AG04449 (cell line): ENCODE data around the gene CACNA1B.

Source experiments
- CTCF ChIA-PET: fragments of 350-600 bp; formaldehyde crosslinking; extraction: SDS; loops from one replicate; lab custom pipeline; 2021; ENCODE audit warnings: antibody characterized with exemption; lab: Yijun Ruan, JAX
- POLR2A ChIA-PET: fragments of 400-600, 350-600 bp; formaldehyde crosslinking; extraction: SDS; loops from one replicate; lab custom pipeline; 2020; ENCODE audit warnings: antibody characterized with exemption, inconsistent platforms; lab: Yijun Ruan, JAX
- DNase-seq: peaks from one replicate; pipeline ENCODE4 v3.0.0-alpha.2; 2010; ENCODE audit warnings: low read depth, low spot score
- H3K4me3 ChIP-seq: 2 replicates; pipeline ENCODE4 v1.5.1; 2011; ENCODE audit warnings: low read depth, mild to moderate bottlenecking, control low read depth, low read length
- TF ChIP-seq, protein P1 (sequence below): IDR thresholded peaks from one replicate; pipeline ENCODE4 v1.5.1; 2011; ENCODE audit warnings: mild to moderate bottlenecking, moderate library complexity, low read length, control low read depth, inconsistent platforms; ENCODE audit not compliant: insufficient read depth; ENCODE audit errors: missing control alignments

Gene CACNA1B

DNA sequence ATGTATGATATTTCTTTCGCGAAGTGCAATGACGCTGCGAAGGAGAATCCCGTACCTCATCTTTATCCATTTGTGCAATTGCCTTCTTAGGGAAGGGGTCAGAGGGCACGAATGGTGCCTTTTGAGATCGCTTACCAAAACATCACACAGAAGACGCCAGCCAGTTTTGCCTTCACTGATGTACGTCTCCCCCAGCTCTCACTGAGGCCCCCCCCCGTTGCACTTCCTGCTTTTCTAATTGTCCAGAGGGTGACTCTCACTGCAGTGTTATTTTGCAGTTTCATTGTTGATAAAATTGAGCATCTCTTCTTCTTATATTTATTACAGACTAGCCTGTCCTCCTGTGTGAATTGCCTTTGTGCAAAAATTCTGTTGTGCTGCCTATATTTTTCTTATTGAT is 39.0 kb upstream of the CACNA1B start:
- TF ChIP-seq, protein P1, sequence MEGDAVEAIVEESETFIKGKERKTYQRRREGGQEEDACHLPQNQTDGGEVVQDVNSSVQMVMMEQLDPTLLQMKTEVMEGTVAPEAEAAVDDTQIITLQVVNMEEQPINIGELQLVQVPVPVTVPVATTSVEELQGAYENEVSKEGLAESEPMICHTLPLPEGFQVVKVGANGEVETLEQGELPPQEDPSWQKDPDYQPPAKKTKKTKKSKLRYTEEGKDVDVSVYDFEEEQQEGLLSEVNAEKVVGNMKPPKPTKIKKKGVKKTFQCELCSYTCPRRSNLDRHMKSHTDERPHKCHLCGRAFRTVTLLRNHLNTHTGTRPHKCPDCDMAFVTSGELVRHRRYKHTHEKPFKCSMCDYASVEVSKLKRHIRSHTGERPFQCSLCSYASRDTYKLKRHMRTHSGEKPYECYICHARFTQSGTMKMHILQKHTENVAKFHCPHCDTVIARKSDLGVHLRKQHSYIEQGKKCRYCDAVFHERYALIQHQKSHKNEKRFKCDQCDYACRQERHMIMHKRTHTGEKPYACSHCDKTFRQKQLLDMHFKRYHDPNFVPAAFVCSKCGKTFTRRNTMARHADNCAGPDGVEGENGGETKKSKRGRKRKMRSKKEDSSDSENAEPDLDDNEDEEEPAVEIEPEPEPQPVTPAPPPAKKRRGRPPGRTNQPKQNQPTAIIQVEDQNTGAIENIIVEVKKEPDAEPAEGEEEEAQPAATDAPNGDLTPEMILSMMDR: no peak
- H3K4me3 ChIP-seq: no peak overlapping the region
- DNase-seq: no peak
- ChIA-PET CTCF (interaction anchor here (0.9 kb wide), 1 partner anchor 165 kb away, joined by 3 read pairs; no protein-coding TSS in a partner anchor), POLR2A (no interaction called here)

DNA sequence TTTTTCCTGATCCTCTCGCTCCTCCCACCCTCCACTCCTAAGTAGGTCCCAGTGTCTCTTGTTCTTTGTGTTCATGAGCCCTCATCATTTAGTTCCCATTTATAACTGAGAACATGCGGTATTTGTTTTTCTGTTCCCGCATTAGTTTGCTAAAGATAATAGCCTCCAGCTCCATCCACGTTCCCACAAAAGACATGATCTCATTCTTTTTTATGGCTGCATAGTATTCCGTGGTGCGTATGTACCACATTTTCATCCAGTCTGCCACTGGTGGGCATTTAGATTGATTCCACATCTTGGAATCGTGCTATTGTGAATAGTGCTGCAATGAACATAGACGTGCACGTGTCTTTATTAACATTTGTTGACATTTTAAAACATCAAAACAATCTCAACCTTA is 34.2 kb upstream of the CACNA1B start:
- no peak for DNase-seq
- ChIA-PET POLR2A (interaction anchor here (0.6 kb wide), 1 partner anchor 106 kb away, joined by 4 read pairs; no protein-coding TSS in a partner anchor), CTCF (no interaction called here)
- TF ChIP-seq, protein P1: no peak
- no peak overlapping the region for H3K4me3 ChIP-seq

GRCh38 chr9:137851516-137852267 is 25.9 kb upstream of the CACNA1B start:
- CTCF ChIA-PET: no interaction called here
- TF ChIP-seq, protein P1: no peak
- no peak overlapping the region for H3K4me3 ChIP-seq

DNA sequence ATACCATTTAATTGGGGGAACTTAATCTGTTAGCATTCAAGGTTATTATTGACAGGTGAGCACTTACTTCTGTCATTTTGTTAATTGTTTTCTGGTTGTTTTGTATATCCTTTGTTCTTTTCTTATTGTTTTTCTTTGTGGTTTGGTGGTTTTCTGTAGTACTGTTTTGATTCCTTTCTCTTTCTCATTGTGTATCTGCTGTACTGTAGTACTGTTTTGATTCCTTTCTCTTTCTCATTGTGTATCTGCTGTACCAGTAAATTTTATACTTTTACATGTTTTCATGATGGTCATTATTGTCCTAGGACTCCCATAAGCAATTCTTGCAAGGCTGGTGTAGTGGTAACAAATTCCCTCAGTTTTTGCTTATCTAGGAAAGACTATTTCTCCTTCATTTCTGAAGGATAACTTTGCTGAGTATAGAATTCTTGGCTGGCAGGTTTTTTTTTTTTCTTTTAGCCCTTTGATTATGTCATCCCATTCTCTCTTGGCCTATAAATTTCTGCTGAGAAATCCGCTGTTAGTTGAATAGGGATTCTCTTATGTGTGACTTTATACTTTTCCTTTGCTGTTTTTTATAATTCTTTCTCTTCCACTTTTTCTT is 24.1 kb upstream of the CACNA1B start:
- TF ChIP-seq, protein P1: no peak
- POLR2A ChIA-PET: no interaction called here
- no peak for DNase-seq
- H3K4me3 ChIP-seq: no peak overlapping the region
- CTCF ChIA-PET: no interaction called here

More at GRCh38 chr9:137851516-137852267, 25.9 kb upstream of the CACNA1B start:
- POLR2A ChIA-PET: no interaction called here
- DNase-seq: no peak

DNA sequence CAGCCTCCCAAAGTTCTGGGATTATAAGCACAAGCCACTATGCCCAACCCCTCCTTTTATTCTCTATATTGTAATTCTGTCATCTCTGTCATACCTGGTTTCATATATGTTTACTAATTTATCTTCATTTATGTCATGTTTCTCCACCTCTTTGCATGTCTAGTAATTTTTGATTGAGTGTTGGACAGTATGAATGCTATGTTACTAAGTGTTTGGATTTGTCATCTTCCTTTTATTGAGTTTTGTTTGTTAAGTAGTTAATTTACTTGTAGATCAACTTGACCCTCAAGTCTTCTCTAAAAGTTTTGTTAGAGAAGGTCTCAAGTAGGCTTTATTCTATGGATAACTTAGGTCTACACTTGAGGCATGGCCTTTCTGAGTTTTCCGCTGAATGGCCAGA is 17.2 kb upstream of the CACNA1B start:
- CTCF ChIA-PET: no interaction called here

More for the DNA sequence above, 17.2 kb upstream of the CACNA1B start:
- POLR2A ChIA-PET: no interaction called here
- DNase-seq: no peak
- no peak overlapping the region for H3K4me3 ChIP-seq
- TF ChIP-seq, protein P1: no peak
